Ovary (tissue), 3 donors: ENCODE results near the gene SPSB3.

Source experiments
- CTCF ChIP-seq, 3 donors: fragments of 450-650 bp in 2 of 3; fragments of 200-600 bp in 1 of 3; IDR thresholded peaks; one replicate each; pipeline versions ENCODE4 v1.5.1 to v1.8.0; 2016 to 2022; ENCODE audit warnings: antibody characterized with exemption in 3 of 3, mild to moderate bottlenecking in 1 of 3
- EP300 ChIP-seq: sonication (generic); formaldehyde crosslinking; IDR thresholded peaks from one replicate; pipeline ENCODE4 v1.6.1; 2017; ENCODE audit warnings: antibody characterized with exemption
- POLR2A ChIP-seq: fragments of 450-650 bp; IDR thresholded peaks from one replicate; pipeline ENCODE4 v1.6.1; 2017; ENCODE audit warnings: antibody characterized with exemption, mild to moderate bottlenecking, moderate library complexity
- donor health status: DM: no; HTN: no; CAD: no.

DNA sequence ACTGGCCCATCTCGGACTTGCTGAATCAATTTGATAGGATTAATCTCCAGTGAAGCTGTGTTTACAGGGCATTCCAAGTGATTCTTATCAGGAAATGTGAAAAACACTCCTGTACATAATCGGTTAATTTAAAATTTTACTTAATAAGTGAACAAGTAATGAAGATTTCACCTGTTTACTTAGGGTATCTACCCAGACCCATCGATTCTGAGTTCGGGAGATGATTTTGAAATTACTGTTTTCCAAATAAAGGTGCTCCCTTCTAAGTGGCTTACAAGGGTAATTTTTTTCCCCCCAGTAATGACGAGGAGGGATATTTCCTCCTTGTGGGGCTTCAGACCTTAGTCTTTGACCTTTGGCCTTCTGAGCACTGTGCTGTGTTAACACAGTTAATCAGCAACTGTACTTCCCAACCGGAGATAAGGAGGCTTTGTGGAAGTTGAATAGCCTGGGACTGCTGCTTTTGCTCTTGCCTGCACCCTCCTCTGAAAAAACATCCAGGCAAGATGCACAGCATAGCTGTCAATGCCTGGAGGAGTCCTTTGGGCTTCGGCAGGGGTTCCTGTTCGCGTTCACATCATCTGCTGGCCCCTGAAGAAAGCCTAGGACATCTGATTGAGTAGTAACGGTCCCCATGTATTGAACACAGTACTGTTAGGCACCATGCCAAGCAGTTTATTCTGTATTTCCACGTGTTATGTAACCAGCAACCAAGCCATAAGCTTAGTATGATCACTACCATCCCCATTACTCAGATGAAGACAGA is 46.5 kb upstream of the SPSB3 start:
- TF ChIP-seq POLR2A (no peak), CTCF (IDR thresholded peaks at IDR 0.05) (no peak), EP300 (no peak)
